HL-60/S4 (cell line): ENCODE measurements around the gene PRCC.

Experiments
- in situ Hi-C: fragments of 300-500 bp; cut with MboI; formaldehyde crosslinking; loops from 2 replicates; pipeline ENCODE4 v1.14.3; 2022; ENCODE audit warnings: low sequenced_read_pairs

The PRCC gene

DNA sequence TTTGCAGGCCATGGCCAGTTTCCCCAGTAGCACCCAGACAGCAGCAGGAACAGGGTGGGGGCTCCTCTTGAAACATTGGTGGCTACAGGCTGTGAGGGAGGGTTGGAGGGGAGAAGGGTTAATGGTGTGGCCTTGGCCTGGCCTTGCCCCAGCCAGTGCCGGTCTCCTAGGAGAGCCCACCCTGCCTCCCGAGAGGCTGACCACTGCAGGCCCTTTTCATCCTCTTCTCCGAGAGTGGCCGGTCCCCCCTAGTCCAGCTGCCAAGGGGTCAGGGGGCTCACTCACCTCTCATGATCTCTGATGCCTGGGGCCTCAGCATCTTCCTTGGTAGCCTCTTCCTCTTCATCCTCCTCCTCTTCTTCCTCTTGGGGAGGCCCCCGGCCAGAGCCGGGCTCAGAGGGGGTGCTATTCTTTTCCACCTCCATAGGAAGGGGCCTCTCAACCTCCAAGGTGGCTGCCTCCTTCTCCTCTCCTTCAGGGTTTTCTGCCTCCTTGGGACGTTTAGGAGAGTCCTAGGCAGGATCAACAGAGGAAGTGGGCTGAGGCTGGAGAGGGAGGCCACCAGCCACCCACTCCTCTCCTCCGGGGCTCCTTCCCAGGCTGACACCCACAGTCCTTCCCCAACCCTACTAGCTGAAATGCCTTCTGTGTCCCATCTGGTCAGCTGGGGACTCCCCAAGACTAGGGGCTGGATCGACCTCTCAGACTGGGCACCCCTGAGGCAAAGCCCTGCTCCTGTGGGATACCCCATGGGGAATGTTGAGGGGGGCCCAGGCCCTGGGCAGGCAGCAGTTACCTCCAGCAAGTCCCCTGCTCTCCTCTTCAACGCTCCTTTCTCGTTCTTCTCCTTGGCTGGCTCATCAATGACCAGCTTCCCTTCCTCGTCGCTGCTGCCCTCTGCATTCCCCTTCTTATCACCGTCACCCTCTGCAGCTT is 23.7 kb upstream of the PRCC start:
- in situ Hi-C loops: no loop called here

GRCh38 chr1:156744344-156744743 is 23.0 kb upstream of the PRCC start:
- in situ Hi-C loops: no loop called here

DNA sequence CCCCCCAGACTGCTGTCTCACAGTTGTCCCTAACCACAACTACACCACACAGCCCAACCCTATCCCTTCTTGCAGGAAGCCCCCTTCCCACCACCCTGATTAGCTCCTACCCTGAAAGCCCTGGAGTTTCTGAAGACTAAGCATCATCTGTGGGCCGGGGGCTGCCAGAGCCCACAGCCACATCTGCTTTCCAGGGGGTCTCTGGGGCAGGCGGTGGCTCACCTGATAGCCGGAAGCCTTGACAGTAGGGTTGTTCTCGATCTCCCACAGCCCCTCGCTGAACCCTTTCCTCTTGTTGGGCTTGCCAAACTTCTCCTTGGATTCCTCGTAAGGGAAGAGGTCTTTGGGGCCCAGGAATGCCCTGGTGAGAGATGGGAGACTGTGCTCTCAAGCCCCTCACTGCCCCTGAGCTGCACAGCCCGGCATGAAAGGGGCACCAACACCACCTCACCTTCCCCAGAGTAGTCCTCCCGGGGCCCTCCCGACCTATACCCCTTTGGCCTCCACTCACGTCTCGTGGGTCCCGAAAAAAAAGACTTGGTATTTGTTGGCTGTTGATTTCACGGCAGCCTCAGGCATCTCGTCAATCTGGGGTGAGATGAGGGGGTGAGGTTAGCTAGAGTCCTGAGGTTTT is 22.4 kb upstream of the PRCC start:
- in situ Hi-C loops: no loop called here

GRCh38 chr1:156745881-156746280 is 21.5 kb upstream of the PRCC start:
- in situ Hi-C loops: no loop called here

GRCh38 chr1:156746406-156746727 is 21.0 kb upstream of the PRCC start:
- in situ Hi-C loops: no loop called here

DNA sequence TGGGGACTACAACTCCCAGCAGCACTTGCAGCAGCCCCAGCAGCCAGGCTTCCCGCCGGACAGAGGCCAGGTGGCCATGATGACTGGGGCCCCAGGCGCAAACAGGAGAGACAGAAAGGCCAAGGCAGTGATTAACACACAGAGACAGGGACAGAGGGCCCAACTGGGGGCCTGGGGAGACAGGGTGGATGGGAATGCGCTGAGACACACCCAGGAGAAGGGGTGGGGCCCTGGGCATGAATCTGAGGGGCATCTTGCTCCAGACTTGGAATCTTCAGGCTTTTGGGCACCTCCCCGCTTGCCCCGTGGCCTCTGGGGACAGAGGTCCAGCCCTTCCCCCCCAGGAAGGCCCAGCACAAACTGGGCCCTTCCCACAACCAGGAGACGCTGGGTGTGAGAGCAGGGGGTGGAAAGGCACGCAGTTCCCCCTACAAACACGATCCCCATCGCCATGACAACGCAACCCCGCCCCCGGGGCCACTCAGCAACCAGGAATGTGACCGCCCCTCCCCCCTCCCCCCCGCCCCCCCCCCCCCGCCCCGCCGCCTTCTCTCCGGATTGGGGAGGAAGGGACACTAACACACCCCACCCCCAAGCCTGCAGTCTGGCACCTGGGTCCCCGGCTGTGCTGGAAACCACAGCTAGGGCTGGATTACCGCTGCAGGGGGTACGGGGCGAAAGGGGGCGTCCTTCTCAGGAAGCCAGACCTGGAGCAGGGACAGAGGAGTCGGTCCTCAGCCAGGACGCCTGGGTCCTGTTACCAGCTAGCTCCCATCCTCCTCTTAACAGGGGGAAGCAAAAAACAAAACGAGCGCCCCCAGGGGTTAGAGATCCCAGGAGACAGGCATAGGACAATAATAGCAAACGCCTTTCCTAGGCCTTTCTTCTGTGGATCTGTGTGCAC is 20.4 kb upstream of the PRCC start:
- in situ Hi-C loops: no loop called here

- in situ Hi-C loops: no loop called here
These were observed 19.3 kb upstream of the PRCC start for GRCh38 chr1:156747742-156748669.

GRCh38 chr1:156748670-156749418 is 18.5 kb upstream of the PRCC start:
- in situ Hi-C loops: no loop called here

DNA sequence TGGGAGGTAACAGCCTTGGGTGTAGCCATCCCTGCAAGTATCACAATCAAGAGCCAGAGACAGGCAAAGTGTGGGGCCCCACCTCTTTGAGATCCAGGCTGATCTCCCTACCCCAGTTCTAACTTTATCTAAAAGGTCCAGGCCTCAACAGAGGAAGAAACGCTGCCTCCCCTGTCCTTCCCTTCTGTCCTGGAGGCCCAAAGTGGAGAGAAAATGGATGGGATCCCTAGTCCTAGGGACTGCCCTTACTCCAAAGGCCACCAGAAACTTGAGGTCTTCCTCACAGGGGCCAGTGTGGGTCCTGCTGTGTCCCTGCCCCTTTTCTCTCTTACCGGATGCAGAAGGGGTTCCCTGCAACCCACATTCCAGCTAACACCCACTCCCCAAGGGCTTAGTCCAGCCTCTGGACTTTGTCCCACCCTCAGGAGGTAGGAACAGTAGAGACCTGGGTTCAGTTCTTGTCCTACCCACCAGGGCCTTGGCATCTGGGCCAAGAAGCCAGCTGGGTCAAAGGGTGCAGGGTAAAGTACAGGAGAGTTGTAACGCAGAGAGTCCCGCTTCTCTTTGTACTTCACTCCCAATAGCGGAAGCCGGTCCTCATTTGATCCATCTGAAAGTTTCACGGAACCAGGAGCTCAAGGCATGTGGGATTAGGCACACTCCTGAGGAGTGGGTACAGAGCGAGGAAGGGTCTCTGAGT is 17.8 kb upstream of the PRCC start:
- in situ Hi-C loops: no loop called here

- in situ Hi-C loops: no loop called here
These were observed 17.1 kb upstream of the PRCC start for GRCh38 chr1:156750191-156750672.

DNA sequence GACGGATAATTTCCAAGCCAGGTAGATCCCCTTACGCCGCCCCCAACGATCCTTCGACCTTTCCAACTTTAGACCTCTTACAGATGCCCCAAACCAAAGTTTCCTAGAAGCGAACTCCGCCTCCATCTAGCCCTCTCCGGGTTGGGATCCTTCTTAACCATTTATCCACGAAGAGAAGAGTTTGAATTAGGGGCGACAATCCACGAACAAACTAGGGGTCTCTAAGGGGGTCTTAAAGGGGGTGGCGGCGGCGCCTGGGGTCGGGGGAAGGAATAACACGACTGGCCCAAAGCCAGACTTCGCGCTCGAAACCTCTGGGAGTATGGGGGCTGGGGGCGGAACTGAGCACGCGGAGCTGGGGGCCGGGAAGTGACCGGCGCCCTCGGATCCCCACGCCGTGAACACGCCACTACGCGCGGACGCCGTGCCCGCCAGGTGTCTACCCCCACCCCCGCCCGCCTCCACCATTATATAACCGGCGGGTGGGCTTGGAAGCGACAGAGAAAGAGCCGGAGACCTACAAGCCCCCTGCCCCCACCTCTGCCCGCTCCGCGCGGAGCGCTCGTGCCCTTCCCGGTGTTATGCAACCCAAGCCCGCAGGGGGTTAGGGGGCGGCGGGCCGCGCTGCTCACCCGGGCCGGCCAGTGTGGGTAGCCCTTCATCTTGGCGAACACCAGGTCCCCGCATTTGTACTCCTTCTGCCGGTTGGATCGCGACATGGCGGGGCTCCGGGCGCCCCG is 16.5 kb upstream of the PRCC start:
- in situ Hi-C loops: no loop called here

- in situ Hi-C loops: no loop called here
These were observed 15.9 kb upstream of the PRCC start, which contains the start of gene HDGF for GRCh38 chr1:156751451-156751756. HDGF (minus strand) TSS chr1:156751675; CDS start chr1:156751429, 246 bp downstream.

- in situ Hi-C loops: no loop called here
These were observed 15.4 kb upstream of the PRCC start for GRCh38 chr1:156751757-156752481.

DNA sequence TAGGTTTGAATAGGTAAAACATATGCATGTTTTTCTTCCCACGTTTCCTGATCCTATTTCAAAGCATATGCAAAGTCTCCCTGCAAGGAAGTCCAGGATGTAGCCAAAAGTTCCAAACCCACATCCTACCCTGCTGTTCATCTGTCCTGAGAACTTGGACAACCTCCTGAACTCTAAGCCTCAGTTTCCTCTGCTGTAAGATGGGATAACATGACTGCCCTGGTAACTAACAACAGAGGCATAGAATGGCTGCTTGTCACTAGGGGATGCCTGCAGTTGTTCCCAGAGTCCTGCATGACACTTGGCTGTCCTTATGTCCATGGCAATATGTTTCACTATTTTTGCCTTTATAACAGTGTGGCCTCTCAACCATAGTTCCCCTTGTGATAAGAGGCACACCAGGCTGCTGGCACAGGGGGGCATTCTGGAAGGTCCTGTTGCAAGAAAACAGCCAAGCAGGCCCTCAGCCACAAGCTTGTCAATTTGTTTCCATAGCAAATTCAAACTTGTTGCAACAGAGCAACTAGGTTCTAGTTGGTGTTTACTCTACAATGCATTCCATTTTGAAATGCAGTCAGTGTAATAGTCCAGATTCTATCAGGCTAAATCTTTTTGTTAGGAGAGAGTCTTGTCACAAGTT is 14.4 kb upstream of the PRCC start:
- in situ Hi-C loops: no loop called here

- in situ Hi-C loops: no loop called here
These were observed 13.1 kb upstream of the PRCC start for GRCh38 chr1:156754219-156754618.

DNA sequence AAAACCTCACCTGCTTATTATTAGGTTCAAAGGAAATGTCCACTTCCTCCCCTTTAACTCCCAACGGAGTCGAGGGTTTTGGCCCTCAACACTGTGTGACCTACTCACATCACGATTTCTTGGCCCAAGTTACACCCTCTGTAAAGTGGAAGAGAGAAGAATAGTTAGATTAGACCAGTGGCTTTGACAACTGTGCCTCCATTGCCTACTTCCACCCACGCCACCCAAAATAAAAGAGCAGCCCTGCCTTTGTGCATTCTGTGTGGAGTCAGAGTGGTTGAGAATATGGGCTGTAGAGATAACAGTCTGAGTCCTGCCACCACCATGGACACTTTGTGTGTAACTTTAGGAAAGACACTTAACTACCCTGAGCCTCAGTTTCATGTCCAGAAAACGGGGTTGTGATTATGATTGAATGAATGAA is 11.8 kb upstream of the PRCC start:
- in situ Hi-C loops: no loop called here

DNA sequence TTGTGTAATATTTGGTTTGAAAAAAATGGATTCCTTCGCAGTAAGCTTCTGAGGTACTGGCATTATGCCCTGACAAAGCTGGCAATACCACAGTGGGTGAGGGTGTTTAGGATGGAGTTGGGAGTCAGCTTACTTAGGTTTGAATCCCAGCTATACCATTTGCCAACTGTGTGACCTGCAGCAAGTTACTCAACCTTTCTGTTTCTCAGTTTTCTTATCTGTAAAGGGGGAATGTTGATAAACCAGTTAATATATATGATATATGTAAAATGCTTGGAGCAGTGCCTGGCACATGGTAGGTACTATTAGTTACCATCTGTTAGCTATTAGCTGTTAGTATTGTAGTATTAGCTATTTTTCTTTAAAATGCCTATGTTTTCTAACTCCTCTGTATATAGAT is 11.0 kb upstream of the PRCC start:
- in situ Hi-C loops: no loop called here
